Activated CD4-positive, alpha-beta memory T cell treated with anti-CD3 and anti-CD28 coated beads for 36 hours (primary cell): ENCODE results near the gene SERPINB5. TPM values are rescaled to one million over a fixed set of nuclear protein-coding genes. Genes with fewer than 3 reads are reported as not detected.
"Not testable (repeated sequence)": the region's sequence is repeated elsewhere in the genome, so short reads cannot be mapped to it uniquely, and the experiment has no call there.

Source experiments
- CTCF ChIA-PET: fragments of 350-600 bp; sonication (Branson Sonifier 250); formaldehyde crosslinking; loops from one replicate; lab custom pipeline; 2021; ENCODE audit warnings: antibody characterized with exemption, inconsistent platforms; lab: Charles Lee
- POLR2A ChIA-PET: fragments of 350-600 bp; sonication (Branson Sonifier 250); formaldehyde crosslinking; loops from one replicate; lab custom pipeline; 2021; ENCODE audit warnings: antibody characterized with exemption; lab: Charles Lee
- DNase-seq: peaks from one replicate; pipeline ENCODE4 v3.0.0-alpha.2; 2020
- H3K27ac Mint-ChIP-seq: one replicate; pipeline ENCODE4 v1.8.0; 2021; ENCODE audit warnings: mixed read lengths
- H3K27me3 Mint-ChIP-seq: one replicate; pipeline ENCODE4 v1.8.0; 2021; ENCODE audit warnings: mixed read lengths
- H3K36me3 Mint-ChIP-seq: one replicate; pipeline ENCODE4 v1.8.0; 2021; ENCODE audit warnings: mixed read lengths
- H3K4me1 Mint-ChIP-seq: one replicate; pipeline ENCODE4 v1.8.0; 2021; ENCODE audit warnings: low read depth, mixed read lengths
- H3K4me3 Mint-ChIP-seq: one replicate; pipeline ENCODE4 v1.8.0; 2021; ENCODE audit warnings: mild to moderate bottlenecking, mixed read lengths
- H3K9me3 Mint-ChIP-seq: one replicate; pipeline ENCODE4 v1.8.0; 2021; ENCODE audit warnings: mixed read lengths
- intact Hi-C: fragments of 100-400 bp; cut with micrococcal nuclease; formaldehyde crosslinking; loops from one replicate; pipeline ENCODE4 v1.15.1; 2023
- total RNA-seq, 2 experiments: library from RNA; stranded (reverse); gene quantifications; one replicate each; pipeline ENCODE4 v1.2.3, GENCODE V29; 2021

SERPINB5 gene
- total RNA-seq, 2 experiments from 2014 or later, result not detected

- Mint-ChIP-seq H3K4me1 (no peaks in the 10 kb centered on the region), H3K27ac (no peak overlapping the region), H3K4me3 (no peak overlapping the region), H3K36me3 (no peaks in the 10 kb centered on the region), H3K27me3 (no peaks in the 10 kb centered on the region), H3K9me3 (no peaks in the 10 kb centered on the region)
- POLR2A ChIA-PET, result no interaction called here
- DNase-seq, result no peak
- CTCF ChIA-PET, result interaction anchor here (0.9 kb wide), 1 partner anchor 106 kb away, joined by 4 read pairs; no protein-coding TSS in a partner anchor
- intact Hi-C loops, result no loop called here
These were observed 30.5 kb upstream of the SERPINB5 start for GRCh38 chr18:63446266-63446665.

GRCh38 chr18:63447066-63447465 lies 29.7 kb upstream of the SERPINB5 start:
- H3K9me3 Mint-ChIP-seq, result no peaks in the 10 kb centered on the region
- DNase-seq, result no peak
- CTCF ChIA-PET, result interaction anchor here (0.9 kb wide), 1 partner anchor 107 kb away, joined by 4 read pairs; no protein-coding TSS in a partner anchor
- intact Hi-C loops, result no loop called here
- POLR2A ChIA-PET, result no interaction called here
- H3K36me3 Mint-ChIP-seq, result no peaks in the 10 kb centered on the region
- H3K4me1 Mint-ChIP-seq, result no peaks in the 10 kb centered on the region
- no peak overlapping the region for H3K27ac Mint-ChIP-seq
- no peaks in the 10 kb centered on the region for H3K27me3 Mint-ChIP-seq
- no peak overlapping the region for H3K4me3 Mint-ChIP-seq

- no peak for DNase-seq
- H3K4me1 Mint-ChIP-seq, result no peaks in the 10 kb centered on the region
- no peak overlapping the region for H3K4me3 Mint-ChIP-seq
- intact Hi-C loops, result no loop called here
- H3K36me3 Mint-ChIP-seq, result no peaks in the 10 kb centered on the region
- no peaks in the 10 kb centered on the region for H3K9me3 Mint-ChIP-seq
- ChIA-PET CTCF (no interaction called here), POLR2A (no interaction called here)
- no peak overlapping the region for H3K27ac Mint-ChIP-seq
- no peaks in the 10 kb centered on the region for H3K27me3 Mint-ChIP-seq
These were observed 27.3 kb upstream of the SERPINB5 start for GRCh38 chr18:63449426-63449825.

- intact Hi-C loops, result no loop called here
- no peak overlapping the region for H3K4me3 Mint-ChIP-seq
- no peak for DNase-seq
- no peak overlapping the region for H3K27ac Mint-ChIP-seq
- ChIA-PET POLR2A (no interaction called here), CTCF (interaction anchor here (0.7 kb wide), 1 partner anchor 13 kb away, joined by 3 read pairs; no protein-coding TSS in a partner anchor)
- H3K27me3 Mint-ChIP-seq, result no peaks in the 10 kb centered on the region
- H3K36me3 Mint-ChIP-seq, result no peaks in the 10 kb centered on the region
- no peaks in the 10 kb centered on the region for H3K9me3 Mint-ChIP-seq
- H3K4me1 Mint-ChIP-seq, result no peaks in the 10 kb centered on the region
These were observed 24.7 kb upstream of the SERPINB5 start for GRCh38 chr18:63451799-63452660.

GRCh38 chr18:63452751-63453150 lies 24.0 kb upstream of the SERPINB5 start:
- H3K27ac Mint-ChIP-seq, H3K4me1 Mint-ChIP-seq, H3K36me3 Mint-ChIP-seq, DNase-seq, H3K4me3 Mint-ChIP-seq, POLR2A ChIA-PET, H3K9me3 Mint-ChIP-seq, H3K27me3 Mint-ChIP-seq, intact Hi-C loops: not testable (repeated sequence)
- CTCF ChIA-PET, result interaction anchor here (0.7 kb wide), 1 partner anchor 13 kb away, joined by 3 read pairs; no protein-coding TSS in a partner anchor

GRCh38 chr18:63454497-63454896 lies 22.3 kb upstream of the SERPINB5 start:
- Mint-ChIP-seq H3K27ac (no peak overlapping the region), H3K36me3 (no peaks in the 10 kb centered on the region), H3K4me3 (no peak overlapping the region), H3K27me3 (peaks cover 6% of the 10 kb centered on the region), H3K9me3 (no peaks in the 10 kb centered on the region), H3K4me1 (no peaks in the 10 kb centered on the region)
- ChIA-PET POLR2A (no interaction called here), CTCF (interaction anchor here (1.3 kb wide), 1 partner anchor 16 kb away, joined by 3 read pairs; no protein-coding TSS in a partner anchor)
- intact Hi-C loops, result no loop called here
- no peak for DNase-seq

GRCh38 chr18:63457977-63458376 lies 18.8 kb upstream of the SERPINB5 start:
- Mint-ChIP-seq H3K27ac (no peak overlapping the region), H3K27me3 (peaks cover 9% of the 10 kb centered on the region), H3K4me3 (no peak overlapping the region), H3K9me3 (no peaks in the 10 kb centered on the region), H3K4me1 (no peaks in the 10 kb centered on the region), H3K36me3 (no peaks in the 10 kb centered on the region)
- POLR2A ChIA-PET, result no interaction called here
- intact Hi-C loops, result no loop called here
- no peak for DNase-seq
- CTCF ChIA-PET, result interaction anchor here (1.3 kb wide), 1 partner anchor 18 kb away, joined by 3 read pairs; no protein-coding TSS in a partner anchor

- no peak overlapping the region for H3K27ac Mint-ChIP-seq
- CTCF ChIA-PET, result interaction anchor here (0.6 kb wide), 1 partner anchor 14 kb away, joined by 3 read pairs; no protein-coding TSS in a partner anchor
- POLR2A ChIA-PET, result no interaction called here
- no peaks in the 10 kb centered on the region for H3K36me3 Mint-ChIP-seq
- peaks cover 8% of the 10 kb centered on the region for H3K4me1 Mint-ChIP-seq
- H3K9me3 Mint-ChIP-seq, result no peaks in the 10 kb centered on the region
- H3K4me3 Mint-ChIP-seq, result no peak overlapping the region
- intact Hi-C loops, result no loop called here
- no peak for DNase-seq
- H3K27me3 Mint-ChIP-seq, result peaks cover 12% of the 10 kb centered on the region
These were observed 16.3 kb upstream of the SERPINB5 start for GRCh38 chr18:63460414-63460813.

GRCh38 chr18:63464434-63464833 lies 12.3 kb upstream of the SERPINB5 start:
- Mint-ChIP-seq H3K36me3 (no peaks in the 10 kb centered on the region), H3K9me3 (no peaks in the 10 kb centered on the region), H3K4me3 (no peak overlapping the region), H3K27ac (no peak overlapping the region), H3K4me1 (peaks cover 8% of the 10 kb centered on the region), H3K27me3 (peaks cover 9% of the 10 kb centered on the region)
- intact Hi-C loops, result no loop called here
- POLR2A ChIA-PET, result no interaction called here
- no peak for DNase-seq
- CTCF ChIA-PET, result interaction anchor here (0.6 kb wide), 1 partner anchor 141 kb away, joined by 3 read pairs; no protein-coding TSS in a partner anchor

GRCh38 chr18:63465059-63465458 lies 11.7 kb upstream of the SERPINB5 start:
- no peak overlapping the region for H3K4me3 Mint-ChIP-seq

GRCh38 chr18:63467699-63468098 lies 9.1 kb upstream of the SERPINB5 start:
- no peak for DNase-seq
- peaks cover 8% of the 10 kb centered on the region for H3K4me1 Mint-ChIP-seq
- no peak overlapping the region for H3K27ac Mint-ChIP-seq
- H3K9me3 Mint-ChIP-seq, result no peaks in the 10 kb centered on the region
- ChIA-PET CTCF (no interaction called here), POLR2A (no interaction called here)
- no peaks in the 10 kb centered on the region for H3K36me3 Mint-ChIP-seq
- H3K27me3 Mint-ChIP-seq, result peaks cover 5% of the 10 kb centered on the region
- intact Hi-C loops, result no loop called here
- no peak overlapping the region for H3K4me3 Mint-ChIP-seq

More at GRCh38 chr18:63465059-63465458, 11.7 kb upstream of the SERPINB5 start:
- POLR2A ChIA-PET, result no interaction called here
- Mint-ChIP-seq H3K27ac (peak overlapping the region; percentile 34), H3K4me1 (peaks cover 8% of the 10 kb centered on the region), H3K9me3 (no peaks in the 10 kb centered on the region), H3K36me3 (no peaks in the 10 kb centered on the region), H3K27me3 (peaks cover 9% of the 10 kb centered on the region)
- peak; percentile 18 for DNase-seq
- CTCF ChIA-PET, result interaction anchor here (0.6 kb wide), 1 partner anchor 141 kb away, joined by 3 read pairs; no protein-coding TSS in a partner anchor
- intact Hi-C loops, result no loop called here

GRCh38 chr18:63468575-63468974 lies 8.2 kb upstream of the SERPINB5 start:
- no peak overlapping the region for H3K4me3 Mint-ChIP-seq
- H3K27ac Mint-ChIP-seq, result no peak overlapping the region
- H3K36me3 Mint-ChIP-seq, result no peaks in the 10 kb centered on the region
- DNase-seq, result no peak
- intact Hi-C loops, result no loop called here
- peaks cover 3% of the 10 kb centered on the region for H3K27me3 Mint-ChIP-seq
- H3K4me1 Mint-ChIP-seq, result peaks cover 8% of the 10 kb centered on the region
- CTCF ChIA-PET, result no interaction called here
- POLR2A ChIA-PET, result no interaction called here
- no peaks in the 10 kb centered on the region for H3K9me3 Mint-ChIP-seq
